Uterus (tissue), 4 donors: ENCODE measurements around the gene TTC7B. TPM values are rescaled to one million over a fixed set of nuclear protein-coding genes. Genes with fewer than 3 reads are reported as not detected.

Experiments
- DNase-seq, 2 donors: peaks; one replicate each; pipeline ENCODE4 v3.0.0-alpha.2; 2019 to 2020
- H3K27ac ChIP-seq, 2 donors: fragments of 200-600 bp; sonication (generic); 1 replicate in 1 of 2; 2 replicates in 1 of 2; pipeline ENCODE4 v1.5.1; 2016 to 2018
- H3K27me3 ChIP-seq, 2 donors: fragments of 200-600 bp; sonication (generic); one replicate each; pipeline ENCODE4 v1.5.1; 2018 to 2019; ENCODE audit warnings: control low read depth in 1 of 2
- H3K36me3 ChIP-seq, 2 donors: fragments of 200-600 bp; sonication (generic); one replicate each; pipeline ENCODE4 v1.5.1; 2019; ENCODE audit warnings: control low read depth in 1 of 2
- H3K4me1 ChIP-seq, 2 donors: fragments of 200-600 bp; sonication (generic); one replicate each; pipeline ENCODE4 v1.5.1; 2018 to 2019; ENCODE audit warnings: control low read depth in 1 of 2
- H3K4me3 ChIP-seq, 2 donors: fragments of 200-600 bp; sonication (generic); 1 replicate in 1 of 2; 2 replicates in 1 of 2; pipeline ENCODE4 v1.5.1; 2018 to 2019; ENCODE audit warnings: mild to moderate bottlenecking in 1 of 2
- H3K9me3 ChIP-seq, 2 donors: fragments of 200-600 bp; sonication (generic); one replicate each; pipeline ENCODE4 v1.5.1; 2019; ENCODE audit warnings: control low read depth in 1 of 2
- CTCF ChIP-seq, 4 experiments: fragments of 200-600 bp in 2 of 4; fragments of 450-650 bp in 2 of 4; sonication (generic) in 2 of 4; IDR thresholded peaks; one replicate each; pipeline ENCODE4 v1.5.1; 2016 to 2019; ENCODE audit warnings: antibody characterized with exemption in 4 of 4, mild to moderate bottlenecking in 2 of 4, moderate library complexity in 1 of 4
- POLR2A ChIP-seq, 2 donors: fragments of 450-650 bp; IDR thresholded peaks; one replicate each; pipeline ENCODE4 v1.6.1; 2016; ENCODE audit warnings: antibody characterized with exemption in 2 of 2, mild to moderate bottlenecking in 1 of 2, moderate library complexity in 1 of 2
- intact Hi-C: fragments of 100-400 bp; cut with DNase I; formaldehyde crosslinking; loops from one replicate; pipeline ENCODE4 v1.15.1; 2023; ENCODE audit warnings: low total_unique reads
- total RNA-seq, 4 donors: library from RNA; depleted of rRNA in 3 of 4; stranded (reverse); fragments of >200 nt in 3 of 4; gene quantifications; one replicate each; pipeline versions ENCODE4 v1.1.0 to v1.2.4, GENCODE V29; 2014 to 2023
- donor health status: DM: yes; HTN: yes; CAD: no.

TTC7B gene
- total RNA-seq, 4 donors from 2014 or later, result 15.3 to 73.9 (median 28.0) TPM

- H3K4me1 ChIP-seq, result no peaks in the 10 kb centered on the region
These were observed 171.3 kb downstream of the TTC7B start for GRCh38 chr14:90644882-90645281.

GRCh38 chr14:90643982-90644670 is 172.1 kb downstream of the TTC7B start:
- no peaks in the 10 kb centered on the region for H3K4me1 ChIP-seq
- intact Hi-C loops, result no loop called here

More at GRCh38 chr14:90644882-90645281, 171.3 kb downstream of the TTC7B start:
- Histone ChIP-seq H3K9me3 (no peaks in the 10 kb centered on the region), H3K27ac (peak overlapping the region in 1 of 2 donors; percentile 34), H3K27me3 (no peaks in the 10 kb centered on the region), H3K36me3 (no peaks in the 10 kb centered on the region), H3K4me3 (no peak overlapping the region)
- intact Hi-C loops, result no loop called here
- TF ChIP-seq POLR2A (IDR thresholded peaks at IDR 0.05) (no peak), CTCF (IDR thresholded peaks at IDR 0.05) (no peak)
- peak; percentile 52 to 57 for DNase-seq

GRCh38 chr14:90642244-90642717 is 173.9 kb downstream of the TTC7B start:
- Histone ChIP-seq H3K4me3 (no peak overlapping the region), H3K36me3 (no peaks in the 10 kb centered on the region), H3K27ac (no peak overlapping the region), H3K9me3 (no peaks in the 10 kb centered on the region), H3K4me1 (no peaks in the 10 kb centered on the region), H3K27me3 (no peaks in the 10 kb centered on the region)
- intact Hi-C loops, result no loop called here
- DNase-seq, result no peak
- TF ChIP-seq CTCF (IDR thresholded peaks at IDR 0.05), result no peak

More at GRCh38 chr14:90643982-90644670, 172.1 kb downstream of the TTC7B start:
- H3K36me3 ChIP-seq, result no peaks in the 10 kb centered on the region
- TF ChIP-seq CTCF (IDR thresholded peaks at IDR 0.05), result no peak
- no peak for TF ChIP-seq POLR2A (IDR thresholded peaks at IDR 0.05)
- H3K4me3 ChIP-seq, result no peak overlapping the region
- no peak for DNase-seq
- no peak overlapping the region for H3K27ac ChIP-seq
- H3K27me3 ChIP-seq, result no peaks in the 10 kb centered on the region
- H3K9me3 ChIP-seq, result no peaks in the 10 kb centered on the region

- no peak overlapping the region for H3K4me3 ChIP-seq
- TF ChIP-seq CTCF (IDR thresholded peaks at IDR 0.05) (no peak), POLR2A (IDR thresholded peaks at IDR 0.05) (no peak)
- no peaks in the 10 kb centered on the region for H3K9me3 ChIP-seq
- H3K27me3 ChIP-seq, result no peaks in the 10 kb centered on the region
- H3K36me3 ChIP-seq, result no peaks in the 10 kb centered on the region
- H3K27ac ChIP-seq, result no peak overlapping the region
- intact Hi-C loops, result no loop called here
- no peak for DNase-seq
- H3K4me1 ChIP-seq, result no peaks in the 10 kb centered on the region
These were observed 174.5 kb downstream of the TTC7B start for GRCh38 chr14:90641615-90642243.

- Histone ChIP-seq H3K4me1 (no peaks in the 10 kb centered on the region), H3K9me3 (no peaks in the 10 kb centered on the region), H3K27me3 (no peaks in the 10 kb centered on the region), H3K4me3 (no peak overlapping the region), H3K27ac (no peak overlapping the region), H3K36me3 (no peaks in the 10 kb centered on the region)
- DNase-seq, result no peak
- intact Hi-C loops, result no loop called here
- TF ChIP-seq POLR2A (IDR thresholded peaks at IDR 0.05) (no peak), CTCF (IDR thresholded peaks at IDR 0.05) (no peak)
These were observed 175.1 kb downstream of the TTC7B start for GRCh38 chr14:90641168-90641567.
